Mesenchymal stem cell (in vitro differentiated cells and primary cell): ENCODE results near the gene ARL5C.

Source experiments
- DNase-seq: peaks from one replicate; pipeline ENCODE4 v3.0.0-alpha.2; 2013
- H2AFZ ChIP-seq: one replicate; pipeline ENCODE4 v1.6.1; 2013; ENCODE audit warnings: low read depth, mild to moderate bottlenecking, control low read depth, inconsistent platforms, low read length, moderate library complexity
- H2AK5ac ChIP-seq: 2 replicates; pipeline ENCODE4 v1.6.1; 2013; ENCODE audit warnings: low read length, moderate library complexity, mild to moderate bottlenecking, inconsistent platforms; ENCODE audit not compliant: severe bottlenecking
- H2BK120ac ChIP-seq: one replicate; pipeline ENCODE4 v1.6.1; 2013; ENCODE audit warnings: low read depth, mild to moderate bottlenecking, inconsistent platforms, low read length, moderate library complexity
- H2BK12ac ChIP-seq, 2 experiments: one replicate each; pipeline ENCODE4 v1.6.1; 2013; ENCODE audit warnings: inconsistent platforms in 2 of 2, low read length in 2 of 2, mild to moderate bottlenecking in 2 of 2, moderate library complexity in 2 of 2, control low read depth in 1 of 2
- H2BK15ac ChIP-seq: one replicate; pipeline ENCODE4 v1.6.1; 2013; ENCODE audit warnings: mild to moderate bottlenecking, low read depth, inconsistent platforms; ENCODE audit not compliant: poor library complexity, severe bottlenecking
- H2BK5ac ChIP-seq: 2 replicates; pipeline ENCODE4 v1.6.1; 2013; ENCODE audit warnings: low read depth, mild to moderate bottlenecking, low read length, control low read depth, inconsistent platforms; ENCODE audit not compliant: poor library complexity, severe bottlenecking
- H3K14ac ChIP-seq, 2 experiments: one replicate each; pipeline ENCODE4 v1.6.1; 2013; ENCODE audit warnings: inconsistent platforms in 2 of 2, low read length in 2 of 2, control low read depth in 1 of 2, mild to moderate bottlenecking in 1 of 2, moderate library complexity in 1 of 2
- H3K18ac ChIP-seq, 2 experiments: one replicate each; pipeline ENCODE4 v1.6.1; 2013; ENCODE audit warnings: inconsistent platforms in 2 of 2, low read length in 2 of 2, control low read depth in 1 of 2, low read depth in 1 of 2, mild to moderate bottlenecking in 1 of 2
- H3K23ac ChIP-seq, 2 experiments: one replicate each; pipeline ENCODE4 v1.6.1; 2013; ENCODE audit warnings: inconsistent platforms in 2 of 2, low read length in 2 of 2, mild to moderate bottlenecking in 2 of 2, moderate library complexity in 2 of 2, control low read depth in 1 of 2
- H3K27ac ChIP-seq: 2 replicates; pipeline ENCODE4 v1.5.1; 2013; ENCODE audit warnings: mild to moderate bottlenecking, moderate library complexity, low read length, control low read depth, inconsistent platforms; ENCODE audit not compliant: poor library complexity, severe bottlenecking
- H3K27me3 ChIP-seq, 2 experiments: 2 replicates each; pipeline versions ENCODE4 v1.6.1 to v1.7.0; 2013; ENCODE audit warnings: low read length in 2 of 2, mild to moderate bottlenecking in 2 of 2, moderate library complexity in 2 of 2, control low read depth in 1 of 2, inconsistent platforms in 1 of 2; ENCODE audit not compliant: control insufficient read depth in 1 of 2, insufficient read depth in 1 of 2
- H3K36me3 ChIP-seq, 2 experiments: 2 replicates each; pipeline versions ENCODE4 v1.6.1 to v1.7.0; 2013; ENCODE audit warnings: low read length in 2 of 2, control low read depth in 1 of 2, inconsistent platforms in 1 of 2, low read depth in 1 of 2, mild to moderate bottlenecking in 1 of 2; ENCODE audit not compliant: insufficient read depth in 2 of 2, control insufficient read depth in 1 of 2
- H3K4ac ChIP-seq, 2 experiments: one replicate each; pipeline ENCODE4 v1.6.1; 2013; ENCODE audit warnings: inconsistent platforms in 2 of 2, low read length in 2 of 2, mild to moderate bottlenecking in 2 of 2, moderate library complexity in 2 of 2, control low read depth in 1 of 2, low read depth in 1 of 2
- H3K4me1 ChIP-seq: 2 replicates; pipeline ENCODE4 v1.6.1; 2013; ENCODE audit warnings: low read depth, low read length, control low read depth; ENCODE audit not compliant: control insufficient read depth, insufficient read depth
- H3K4me2 ChIP-seq: 2 replicates; pipeline ENCODE4 v1.6.1; 2013; ENCODE audit warnings: low read length, mild to moderate bottlenecking, inconsistent platforms; ENCODE audit not compliant: poor library complexity, severe bottlenecking
- H3K4me3 ChIP-seq, 2 experiments: 2 replicates each; pipeline versions ENCODE4 v1.5.1 to v1.7.0; 2013; ENCODE audit warnings: low read length in 2 of 2, mild to moderate bottlenecking in 2 of 2, control low read depth in 1 of 2, low read depth in 1 of 2; ENCODE audit not compliant: insufficient read depth in 1 of 2
- H3K79me1 ChIP-seq: replicated peaks from 2 replicates; pipeline ENCODE4 v1.6.1; 2013; ENCODE audit warnings: mild to moderate bottlenecking, control low read depth, low read length, inconsistent platforms; ENCODE audit not compliant: poor library complexity, severe bottlenecking
- H3K9ac ChIP-seq: 2 replicates; pipeline ENCODE4 v1.7.0; 2013; ENCODE audit warnings: mild to moderate bottlenecking, low read length, moderate library complexity
- H3K9me3 ChIP-seq: 2 replicates; pipeline ENCODE4 v1.7.0; 2013; ENCODE audit warnings: mild to moderate bottlenecking, low read length; ENCODE audit not compliant: control insufficient read depth
- H4K8ac ChIP-seq: one replicate; pipeline ENCODE4 v1.6.1; 2013; ENCODE audit warnings: inconsistent platforms, mild to moderate bottlenecking, low read length, moderate library complexity
- H4K91ac ChIP-seq: one replicate; pipeline ENCODE4 v1.6.1; 2013; ENCODE audit warnings: mild to moderate bottlenecking, low read length, inconsistent platforms
- WGBS: methylation state at CpG from one replicate; pipeline ENCODE4 v1.1.7; 2013; ENCODE audit warnings: mixed read lengths; 5-methylcytosine and 5-hydroxymethylcytosine counted together

Gene ARL5C

DNA sequence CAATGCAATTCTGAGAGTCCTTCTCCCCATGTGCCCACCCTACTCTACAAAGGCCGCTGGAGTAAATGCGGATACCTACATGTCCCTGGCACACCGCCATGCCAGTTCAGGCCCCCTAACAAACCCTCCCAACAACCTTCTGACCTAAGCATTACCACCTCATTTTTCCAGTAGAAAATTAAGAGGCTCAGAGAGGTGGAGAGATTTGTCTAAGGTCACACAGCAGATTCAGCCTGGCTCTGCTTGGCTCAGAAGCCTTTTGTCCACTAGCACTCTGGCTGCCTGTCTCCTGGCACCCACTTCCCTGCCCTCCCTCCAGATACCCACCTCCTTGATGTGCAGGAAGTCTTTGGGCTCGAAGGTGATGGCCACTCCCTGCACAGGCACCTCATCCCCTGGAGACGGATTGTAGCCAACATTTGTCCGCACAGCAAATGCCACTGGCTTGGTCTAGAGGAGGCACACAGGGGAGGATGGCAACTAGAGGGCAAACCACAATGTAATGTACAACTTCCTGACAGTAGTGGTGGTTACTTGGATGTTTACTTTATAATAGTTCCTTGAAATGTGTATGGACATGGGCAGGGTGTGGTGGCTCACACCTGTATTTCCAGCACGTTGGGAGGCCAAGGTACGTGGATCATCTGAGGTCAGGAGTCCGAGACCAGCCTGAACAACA is 21.3 kb upstream of the ARL5C start:
- H3K36me3 ChIP-seq, result peaks cover 70 to 76% of the 10 kb centered on the region in 2 experiments
- no peak overlapping the region for H3K14ac ChIP-seq
- no peak overlapping the region for H4K8ac ChIP-seq
- peaks cover 7% of the 10 kb centered on the region for H3K79me1 ChIP-seq
- H3K18ac ChIP-seq, result no peak overlapping the region
- no peak overlapping the region for H2BK5ac ChIP-seq
- H2BK12ac ChIP-seq, result no peak overlapping the region
- no peak for DNase-seq
- no peak overlapping the region for H3K4me3 ChIP-seq
- no peak overlapping the region for H4K91ac ChIP-seq
- H3K23ac ChIP-seq, result no peak overlapping the region
- no peak overlapping the region for H2BK15ac ChIP-seq
- H3K4me1 ChIP-seq, result no peaks in the 10 kb centered on the region
- no peak overlapping the region for H2BK120ac ChIP-seq
- no peaks in the 10 kb centered on the region for H3K9me3 ChIP-seq
- no peak overlapping the region for H2AFZ ChIP-seq
- H3K27ac ChIP-seq, result no peak overlapping the region
- H2AK5ac ChIP-seq, result no peak overlapping the region
- H3K9ac ChIP-seq, result no peak overlapping the region
- H3K27me3 ChIP-seq, result no peaks in the 10 kb centered on the region
- H3K4ac ChIP-seq, result no peak overlapping the region
- WGBS, result 93% methylated on average over 9 of the region's 9 CpGs
- no peak overlapping the region for H3K4me2 ChIP-seq

DNA sequence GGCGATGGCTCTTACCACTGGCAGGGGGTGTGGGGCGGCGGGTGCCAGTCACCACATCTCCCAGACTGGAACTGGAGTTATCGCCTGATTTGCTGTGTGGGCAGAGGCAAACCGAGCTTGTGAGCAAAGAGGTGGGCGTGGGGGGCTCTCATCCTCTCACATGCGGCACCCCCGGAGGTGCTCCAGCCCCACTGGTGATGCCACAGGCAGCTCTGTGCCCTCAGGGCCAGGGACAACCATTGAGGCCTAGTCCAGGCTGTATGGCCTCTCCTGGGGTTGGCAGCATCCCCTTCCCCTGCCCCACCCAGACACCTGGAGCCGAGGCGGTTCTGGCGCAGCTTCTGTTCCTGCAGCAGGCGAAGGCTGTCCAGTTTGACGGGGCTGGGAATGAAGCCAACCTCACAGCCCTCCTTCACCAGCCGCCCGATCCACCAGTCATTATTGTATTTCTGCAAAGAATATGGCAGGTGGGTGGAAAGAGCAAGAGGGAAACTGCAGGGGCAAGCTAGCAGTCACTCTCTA is 20.6 kb upstream of the ARL5C start:
- Histone ChIP-seq H3K14ac (no peak overlapping the region), H2BK5ac (no peak overlapping the region), H4K91ac (no peak overlapping the region), H2AK5ac (no peak overlapping the region), H3K4ac (no peak overlapping the region), H3K4me3 (no peak overlapping the region), H3K23ac (no peak overlapping the region), H3K9ac (no peak overlapping the region), H2AFZ (no peak overlapping the region), H2BK15ac (no peak overlapping the region), H2BK120ac (no peak overlapping the region), H3K18ac (no peak overlapping the region), H3K9me3 (no peaks in the 10 kb centered on the region), H4K8ac (no peak overlapping the region), H3K27ac (no peak overlapping the region), H3K4me1 (no peaks in the 10 kb centered on the region), H2BK12ac (no peak overlapping the region), H3K36me3 (peaks cover 67 to 69% of the 10 kb centered on the region in 2 experiments), H3K27me3 (no peaks in the 10 kb centered on the region), H3K79me1 (peaks cover 2% of the 10 kb centered on the region), H3K4me2 (no peak overlapping the region)
- WGBS, result 98% methylated on average over 12 of the region's 15 CpGs
- DNase-seq, result no peak

DNA sequence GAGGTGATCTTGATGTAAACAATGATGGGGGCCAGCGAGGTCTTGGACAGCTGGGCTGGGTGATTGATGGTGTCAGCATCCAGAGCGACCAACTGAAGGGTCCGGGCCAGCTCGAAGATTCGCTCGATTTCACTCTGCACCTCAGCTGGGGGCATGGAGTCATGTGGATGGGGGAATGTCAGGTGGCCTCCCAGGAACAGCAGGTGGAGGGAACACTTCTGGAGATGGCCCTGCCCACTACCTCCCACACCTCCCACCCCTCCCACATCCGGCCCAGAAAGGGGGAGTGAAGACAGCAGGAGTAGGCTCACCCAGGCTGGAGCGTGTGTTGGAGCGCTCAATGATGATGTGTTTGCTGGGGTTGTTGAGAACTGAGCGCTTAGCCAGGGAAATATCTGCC is 17.8 kb upstream of the ARL5C start:
- H2BK120ac ChIP-seq, result no peak overlapping the region
- H3K4ac ChIP-seq, result no peak overlapping the region
- peaks cover 66 to 71% of the 10 kb centered on the region in 2 experiments for H3K36me3 ChIP-seq
- H3K9me3 ChIP-seq, result no peaks in the 10 kb centered on the region
- H2BK5ac ChIP-seq, result no peak overlapping the region
- no peak overlapping the region for H3K4me2 ChIP-seq
- no peak overlapping the region for H2AK5ac ChIP-seq
- H4K91ac ChIP-seq, result no peak overlapping the region
- no peak overlapping the region for H3K27ac ChIP-seq
- H2BK15ac ChIP-seq, result no peak overlapping the region
- H4K8ac ChIP-seq, result no peak overlapping the region
- H3K14ac ChIP-seq, result no peak overlapping the region
- no peak overlapping the region for H3K9ac ChIP-seq
- no peak overlapping the region for H2AFZ ChIP-seq
- H3K79me1 ChIP-seq, result peaks cover 2% of the 10 kb centered on the region
- no peak overlapping the region for H3K4me3 ChIP-seq
- no peak overlapping the region for H2BK12ac ChIP-seq
- no peak overlapping the region for H3K23ac ChIP-seq
- H3K18ac ChIP-seq, result no peak overlapping the region
- H3K27me3 ChIP-seq, result no peaks in the 10 kb centered on the region
- H3K4me1 ChIP-seq, result no peaks in the 10 kb centered on the region
- DNase-seq, result no peak
- WGBS, result 92% methylated on average over 4 of the region's 10 CpGs

DNA sequence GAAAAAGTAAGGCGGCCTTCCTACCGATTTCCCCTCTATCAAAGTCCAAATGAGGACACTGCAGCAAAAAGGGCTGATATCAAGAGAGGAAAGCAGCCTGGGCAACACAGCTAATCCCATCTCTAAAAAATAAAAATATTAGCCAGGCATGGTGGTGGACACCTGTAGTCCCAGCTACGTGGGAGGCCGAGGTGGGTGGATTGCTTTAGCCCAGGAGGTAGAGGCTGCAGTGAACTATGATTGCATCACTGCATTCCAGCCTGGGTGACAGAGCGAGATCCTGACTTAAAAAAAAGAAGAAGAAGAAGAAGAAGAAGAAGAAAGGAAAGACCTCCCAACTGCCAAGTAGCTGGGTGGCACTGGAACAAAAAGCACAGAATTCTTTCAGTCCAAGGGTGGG is 17.1 kb upstream of the ARL5C start:
- no peak overlapping the region for H3K18ac ChIP-seq
- no peaks in the 10 kb centered on the region for H3K4me1 ChIP-seq
- H2BK5ac ChIP-seq, result no peak overlapping the region
- H2AK5ac ChIP-seq, result no peak overlapping the region
- no peak overlapping the region for H2BK15ac ChIP-seq
- H4K91ac ChIP-seq, result no peak overlapping the region
- no peak overlapping the region for H3K4ac ChIP-seq
- H3K36me3 ChIP-seq, result peaks cover 65 to 67% of the 10 kb centered on the region in 2 experiments
- H3K27ac ChIP-seq, result no peak overlapping the region
- H3K4me3 ChIP-seq, result no peak overlapping the region
- H3K23ac ChIP-seq, result no peak overlapping the region
- no peak overlapping the region for H3K9ac ChIP-seq
- H2BK12ac ChIP-seq, result no peak overlapping the region
- H3K14ac ChIP-seq, result no peak overlapping the region
- no peak for DNase-seq
- peaks cover 2% of the 10 kb centered on the region for H3K79me1 ChIP-seq
- no peaks in the 10 kb centered on the region for H3K27me3 ChIP-seq
- H2AFZ ChIP-seq, result no peak overlapping the region
- 98% methylated on average over 5 of the region's 5 CpGs for WGBS
- no peak overlapping the region for H2BK120ac ChIP-seq
- no peak overlapping the region for H3K4me2 ChIP-seq
- no peaks in the 10 kb centered on the region for H3K9me3 ChIP-seq
- H4K8ac ChIP-seq, result no peak overlapping the region
